Stimulated activated CD4-positive, alpha-beta T cell treated with anti-CD3 and anti-CD28 coated beads, Interleukin-1b, Interleukin-23, amount 100 ng/mL, for 24 hours (primary cell): ENCODE measurements around the gene PTK7.

ENCODE experiments used
- DNase-seq, 4 experiments: peaks; one replicate each; pipeline ENCODE4 v3.0.0-alpha.2; 2020; ENCODE audit warnings: low read depth in 4 of 4, low spot score in 1 of 4

The PTK7 gene

GRCh38 chr6:43200541-43200940 is 124.4 kb downstream of the PTK7 start:
- no peak for DNase-seq

DNA sequence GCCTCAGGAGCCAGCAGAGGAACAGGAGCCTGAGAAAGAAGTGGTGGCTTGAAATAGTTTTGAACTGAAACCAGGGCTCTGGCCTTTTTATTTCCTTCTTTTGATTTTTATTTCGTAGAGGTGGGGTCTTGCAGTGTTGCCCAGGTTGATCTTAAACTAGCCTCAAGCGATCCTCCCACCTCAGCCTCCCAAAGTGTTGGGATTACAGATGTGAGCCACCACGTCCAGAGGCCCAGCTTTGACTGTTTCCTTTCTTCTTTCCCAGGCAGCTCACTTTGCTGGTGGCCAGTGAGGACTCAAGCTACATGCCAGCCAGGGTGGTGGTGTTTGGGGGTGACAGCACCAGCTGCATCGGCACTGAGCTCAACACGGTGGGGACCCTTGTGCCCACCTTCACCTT is 126.3 kb downstream of the PTK7 start:
- no peak for DNase-seq

DNA sequence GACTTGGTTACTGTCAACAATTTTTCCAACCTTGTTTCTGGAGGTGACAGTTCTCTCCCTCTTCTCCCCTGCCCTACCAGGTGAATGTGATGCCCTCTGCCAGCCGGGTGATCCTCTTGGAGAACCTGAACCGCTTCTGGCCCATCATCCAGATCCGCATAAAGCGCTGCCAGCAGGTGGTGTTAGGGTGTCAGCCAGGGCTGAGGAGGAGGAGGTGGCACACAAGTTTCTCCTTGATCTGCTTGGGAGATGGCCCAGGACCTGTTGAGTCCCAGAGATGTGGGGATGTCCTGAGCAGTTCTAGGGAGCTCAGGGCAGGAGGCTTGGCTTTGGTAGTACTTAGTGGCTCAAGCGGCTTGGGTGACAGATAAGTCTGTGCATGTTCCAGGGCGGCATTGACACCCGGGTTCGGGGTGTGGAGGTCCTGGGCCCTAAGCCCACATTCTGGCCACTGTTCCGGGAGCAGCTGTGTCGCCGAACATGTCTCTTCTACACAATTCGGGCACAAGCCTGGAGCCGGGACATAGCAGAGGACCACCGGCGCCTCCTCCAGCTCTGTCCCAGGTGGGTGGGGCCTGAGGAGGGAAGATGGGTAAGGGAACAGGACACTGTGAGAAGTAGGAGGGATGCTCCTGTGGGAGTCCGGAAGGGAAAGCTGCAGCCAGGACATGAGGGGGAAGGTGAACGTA is 127.1 kb downstream of the PTK7 start:
- DNase-seq: no peak

GRCh38 chr6:43203718-43204095 is 127.6 kb downstream of the PTK7 start:
- DNase-seq: no peak

GRCh38 chr6:43204271-43205105 is 128.4 kb downstream of the PTK7 start:
- no peak for DNase-seq

GRCh38 chr6:43205849-43206248 is 129.7 kb downstream of the PTK7 start:
- no peak for DNase-seq

DNA sequence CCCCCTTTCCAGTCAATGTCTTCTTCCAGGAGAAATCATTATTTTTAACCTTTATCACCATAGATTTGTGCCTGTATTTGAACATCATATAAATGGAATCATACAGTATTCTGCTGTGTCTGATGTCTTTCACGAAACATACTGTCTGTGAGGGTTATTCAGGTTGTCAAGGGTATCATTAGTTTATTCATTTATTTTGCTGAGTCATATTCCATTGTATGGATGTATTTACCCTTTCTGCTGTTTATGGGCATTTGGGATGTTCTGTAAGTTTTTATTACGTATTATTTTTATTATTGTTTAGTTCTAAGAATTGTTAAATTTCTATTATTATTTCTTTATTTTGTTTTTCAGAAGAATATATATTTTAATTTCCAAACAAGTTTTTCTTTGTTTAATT is 131.2 kb downstream of the PTK7 start:
- no peak for DNase-seq
